ENCODE results near the gene ADISSP. TPM values are rescaled to one million over a fixed set of nuclear protein-coding genes. Genes with fewer than 3 reads are reported as not detected.
A peak's percentile ranks its signal among the peaks of the same experiment; 100 is the strongest.

The ADISSP gene
- total RNA-seq, 1 experiment from 2014 or later = 27.3 TPM

- DNase-seq = no peak
- Mint-ChIP-seq H3K27ac (ENCODE audit: unreplicated experiment) (no peak overlapping the region), H3K36me3 (ENCODE audit: insufficient read depth, unreplicated experiment) (peaks cover 8% of the 10 kb centered on the region), H3K4me3 (ENCODE audit: low read depth, unreplicated experiment) (no peak overlapping the region), H3K27me3 (ENCODE audit: unreplicated experiment) (peaks cover 42% of the 10 kb centered on the region), H3K4me1 (ENCODE audit: low read depth, unreplicated experiment) (peaks cover 17% of the 10 kb centered on the region), H3K9me3 (ENCODE audit: low read depth, unreplicated experiment) (peaks cover 3% of the 10 kb centered on the region)
- intact Hi-C loops (cut with micrococcal nuclease; ENCODE audit: unreplicated experiment) = no loop called here
- BruUV-seq (replicated peaks) = no TSS peak
- TF ChIP-seq CTCF (IDR thresholded peaks at IDR 0.05; ENCODE audit: unreplicated experiment) = no peak
- CTCF ChIA-PET = interaction anchor here (1.0 kb wide), 1 partner anchor 12 kb away, joined by 3 read pairs; no protein-coding TSS in a partner anchor
Measured at GRCh38 chr20:3747471-3747870, 20.1 kb downstream of the ADISSP start.

- peaks cover 51% of the 10 kb centered on the region for H3K27me3 Mint-ChIP-seq (ENCODE audit: unreplicated experiment)
- no TSS peak for BruUV-seq (replicated peaks)
- H3K4me3 Mint-ChIP-seq (ENCODE audit: low read depth, unreplicated experiment) = no peak overlapping the region
- H3K9me3 Mint-ChIP-seq (ENCODE audit: low read depth, unreplicated experiment) = peaks cover 3% of the 10 kb centered on the region
- no peaks in the 10 kb centered on the region for H3K36me3 Mint-ChIP-seq (ENCODE audit: insufficient read depth, unreplicated experiment)
- CTCF ChIA-PET = interaction anchor here (0.6 kb wide), 1 partner anchor 65 kb away, joined by 3 read pairs; no protein-coding TSS in a partner anchor
- TF ChIP-seq CTCF (IDR thresholded peaks at IDR 0.05; ENCODE audit: unreplicated experiment) = no peak
- H3K27ac Mint-ChIP-seq (ENCODE audit: unreplicated experiment) = no peak overlapping the region
- intact Hi-C loops (cut with micrococcal nuclease; ENCODE audit: unreplicated experiment) = no loop called here
- peaks cover 9% of the 10 kb centered on the region for H3K4me1 Mint-ChIP-seq (ENCODE audit: low read depth, unreplicated experiment)
- DNase-seq = no peak
Measured at GRCh38 chr20:3745686-3746173, 21.8 kb downstream of the ADISSP start.

GRCh38 chr20:3744806-3745685 is 22.5 kb downstream of the ADISSP start:
- Mint-ChIP-seq H3K4me1 (ENCODE audit: low read depth, unreplicated experiment) (peaks cover 9% of the 10 kb centered on the region), H3K36me3 (ENCODE audit: insufficient read depth, unreplicated experiment) (no peaks in the 10 kb centered on the region), H3K9me3 (ENCODE audit: low read depth, unreplicated experiment) (peaks cover 3% of the 10 kb centered on the region), H3K27ac (ENCODE audit: unreplicated experiment) (no peak overlapping the region), H3K27me3 (ENCODE audit: unreplicated experiment) (peaks cover 58% of the 10 kb centered on the region), H3K4me3 (ENCODE audit: low read depth, unreplicated experiment) (peak overlapping the region; percentile 66)
- intact Hi-C loops (cut with micrococcal nuclease; ENCODE audit: unreplicated experiment) = no loop called here
- no TSS peak for BruUV-seq (replicated peaks)
- CTCF ChIA-PET = interaction anchor here (0.6 kb wide), 1 partner anchor 64 kb away, joined by 3 read pairs; no protein-coding TSS in a partner anchor
- no peak for TF ChIP-seq CTCF (IDR thresholded peaks at IDR 0.05; ENCODE audit: unreplicated experiment)
- peak; percentile 59 for DNase-seq

GRCh38 chr20:3744037-3744436 is 23.5 kb downstream of the ADISSP start:
- intact Hi-C loops (cut with micrococcal nuclease; ENCODE audit: unreplicated experiment) = no loop called here
- CTCF ChIA-PET = no interaction called here
- no TSS peak for BruUV-seq (replicated peaks)
- H3K36me3 Mint-ChIP-seq (ENCODE audit: insufficient read depth, unreplicated experiment) = no peaks in the 10 kb centered on the region
- no peak for TF ChIP-seq CTCF (IDR thresholded peaks at IDR 0.05; ENCODE audit: unreplicated experiment)
- H3K4me1 Mint-ChIP-seq (ENCODE audit: low read depth, unreplicated experiment) = peaks cover 9% of the 10 kb centered on the region
- H3K9me3 Mint-ChIP-seq (ENCODE audit: low read depth, unreplicated experiment) = peaks cover 3% of the 10 kb centered on the region
- H3K4me3 Mint-ChIP-seq (ENCODE audit: low read depth, unreplicated experiment) = no peak overlapping the region
- H3K27ac Mint-ChIP-seq (ENCODE audit: unreplicated experiment) = no peak overlapping the region
- DNase-seq = no peak
- H3K27me3 Mint-ChIP-seq (ENCODE audit: unreplicated experiment) = peaks cover 68% of the 10 kb centered on the region

Measured in Calu3 (cell line).